GM19395 (cell line): ENCODE data around the gene BUB1B.
"Not testable (repeated sequence)": the region's sequence is repeated elsewhere in the genome, so short reads cannot be mapped to it uniquely, and the experiment has no call there.

ENCODE experiments used
- ATAC-seq: cut with Tn5 transposase; IDR thresholded peaks from one replicate; pipeline ENCODE4 v1.9.1; 2021; ENCODE audit warnings: mild to moderate bottlenecking, moderate library complexity; ENCODE audit not compliant: unreplicated experiment

The BUB1B gene, protein sequence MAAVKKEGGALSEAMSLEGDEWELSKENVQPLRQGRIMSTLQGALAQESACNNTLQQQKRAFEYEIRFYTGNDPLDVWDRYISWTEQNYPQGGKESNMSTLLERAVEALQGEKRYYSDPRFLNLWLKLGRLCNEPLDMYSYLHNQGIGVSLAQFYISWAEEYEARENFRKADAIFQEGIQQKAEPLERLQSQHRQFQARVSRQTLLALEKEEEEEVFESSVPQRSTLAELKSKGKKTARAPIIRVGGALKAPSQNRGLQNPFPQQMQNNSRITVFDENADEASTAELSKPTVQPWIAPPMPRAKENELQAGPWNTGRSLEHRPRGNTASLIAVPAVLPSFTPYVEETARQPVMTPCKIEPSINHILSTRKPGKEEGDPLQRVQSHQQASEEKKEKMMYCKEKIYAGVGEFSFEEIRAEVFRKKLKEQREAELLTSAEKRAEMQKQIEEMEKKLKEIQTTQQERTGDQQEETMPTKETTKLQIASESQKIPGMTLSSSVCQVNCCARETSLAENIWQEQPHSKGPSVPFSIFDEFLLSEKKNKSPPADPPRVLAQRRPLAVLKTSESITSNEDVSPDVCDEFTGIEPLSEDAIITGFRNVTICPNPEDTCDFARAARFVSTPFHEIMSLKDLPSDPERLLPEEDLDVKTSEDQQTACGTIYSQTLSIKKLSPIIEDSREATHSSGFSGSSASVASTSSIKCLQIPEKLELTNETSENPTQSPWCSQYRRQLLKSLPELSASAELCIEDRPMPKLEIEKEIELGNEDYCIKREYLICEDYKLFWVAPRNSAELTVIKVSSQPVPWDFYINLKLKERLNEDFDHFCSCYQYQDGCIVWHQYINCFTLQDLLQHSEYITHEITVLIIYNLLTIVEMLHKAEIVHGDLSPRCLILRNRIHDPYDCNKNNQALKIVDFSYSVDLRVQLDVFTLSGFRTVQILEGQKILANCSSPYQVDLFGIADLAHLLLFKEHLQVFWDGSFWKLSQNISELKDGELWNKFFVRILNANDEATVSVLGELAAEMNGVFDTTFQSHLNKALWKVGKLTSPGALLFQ

DNA sequence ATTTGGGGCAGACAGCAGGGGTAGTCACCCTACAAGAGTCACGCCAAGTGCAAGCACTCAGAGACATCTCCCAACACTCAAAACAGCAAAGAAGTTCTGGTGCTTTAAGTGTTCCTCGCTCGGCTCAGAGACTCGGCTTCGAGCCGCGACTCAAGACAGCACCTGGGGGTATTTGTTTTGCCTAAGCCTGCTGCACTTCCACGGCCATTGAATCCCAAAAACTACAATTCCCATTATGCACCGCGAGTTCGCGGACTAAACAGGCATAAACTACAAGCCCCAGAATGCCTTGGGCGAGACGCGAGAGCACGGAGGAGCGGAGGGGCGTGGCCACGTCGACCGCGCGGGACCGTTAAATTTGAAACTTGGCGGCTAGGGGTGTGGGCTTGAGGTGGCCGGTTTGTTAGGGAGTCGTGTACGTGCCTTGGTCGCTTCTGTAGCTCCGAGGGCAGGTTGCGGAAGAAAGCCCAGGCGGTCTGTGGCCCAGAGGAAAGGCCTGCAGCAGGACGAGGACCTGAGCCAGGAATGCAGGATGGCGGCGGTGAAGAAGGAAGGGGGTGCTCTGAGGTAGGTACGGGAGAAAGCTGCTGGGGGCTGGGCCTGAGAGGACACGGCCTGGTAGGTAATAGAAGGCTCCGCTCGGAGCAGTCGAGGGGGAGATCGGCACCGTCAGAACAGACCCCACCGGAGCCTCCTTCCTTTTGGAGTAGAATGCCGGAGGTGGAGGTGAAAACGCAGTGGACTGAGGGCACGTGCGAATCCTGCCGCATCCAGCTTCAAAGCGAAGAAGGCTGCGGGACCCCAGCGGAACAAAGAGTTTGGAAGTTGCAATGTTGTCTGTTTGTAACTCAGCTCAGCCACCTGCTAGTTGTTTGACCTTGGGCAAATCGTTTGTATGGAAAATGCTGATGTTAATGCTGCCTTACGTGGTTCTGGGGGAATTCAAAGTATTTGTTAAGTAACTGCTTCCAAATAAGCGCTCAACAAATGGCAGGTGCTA lies at the start of gene BUB1B:
TSS of gene BUB1B (plus strand) at position 381 of the 1,000 bp plus-strand sequence. CDS start at position 533, 152 bp downstream.
- peak; percentile 86 for ATAC-seq

- no peak for ATAC-seq
Observed at GRCh38 chr15:40111888-40112287, 49.0 kb upstream of the BUB1B start.

DNA sequence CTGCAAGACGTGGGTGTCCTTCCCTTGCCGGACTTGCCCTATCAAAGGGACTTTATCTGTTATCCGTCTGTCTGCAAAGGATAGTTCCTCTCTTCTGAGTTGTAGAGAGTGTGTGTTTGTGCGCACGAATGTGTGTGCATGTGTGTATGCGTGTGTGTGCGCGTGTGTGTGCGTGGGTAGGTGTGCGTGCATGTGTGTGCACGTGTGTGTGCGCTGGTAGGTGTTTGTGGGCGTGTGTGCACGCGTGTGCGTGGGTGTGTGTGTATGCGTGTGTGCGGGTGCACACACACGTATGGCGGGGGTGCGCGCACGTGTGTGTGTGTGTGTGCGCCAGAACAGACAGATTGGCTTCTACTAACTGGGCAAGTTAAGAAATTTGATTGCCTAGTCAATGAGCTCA lies 48.1 kb upstream of the BUB1B start:
- ATAC-seq = no peak

GRCh38 chr15:40114218-40114617 lies 46.7 kb upstream of the BUB1B start:
- ATAC-seq = no peak

DNA sequence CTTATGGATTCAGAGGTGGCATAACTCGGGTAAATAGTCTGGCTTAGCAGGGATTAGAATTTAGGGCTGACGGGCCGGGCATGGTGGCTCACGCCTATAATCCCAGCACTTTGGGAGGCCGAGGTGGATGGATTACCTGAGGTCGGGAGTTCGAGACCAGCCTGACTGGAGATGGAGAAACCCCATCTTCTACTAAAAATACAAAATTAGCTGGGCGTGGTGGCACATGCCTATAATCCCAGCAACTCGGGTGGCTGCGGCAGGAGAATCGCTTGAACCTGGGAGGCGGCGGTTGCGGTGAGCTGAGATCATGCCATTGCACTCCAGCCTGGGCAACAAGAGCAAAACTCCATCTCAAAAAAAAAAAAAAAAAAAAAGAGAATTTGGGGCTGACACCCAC lies 45.8 kb upstream of the BUB1B start:
- not testable (repeated sequence) for ATAC-seq

GRCh38 chr15:40115670-40116093 lies 45.2 kb upstream of the BUB1B start:
- peak; percentile 92 for ATAC-seq

GRCh38 chr15:40118473-40118872 lies 42.4 kb upstream of the BUB1B start:
- no peak for ATAC-seq

DNA sequence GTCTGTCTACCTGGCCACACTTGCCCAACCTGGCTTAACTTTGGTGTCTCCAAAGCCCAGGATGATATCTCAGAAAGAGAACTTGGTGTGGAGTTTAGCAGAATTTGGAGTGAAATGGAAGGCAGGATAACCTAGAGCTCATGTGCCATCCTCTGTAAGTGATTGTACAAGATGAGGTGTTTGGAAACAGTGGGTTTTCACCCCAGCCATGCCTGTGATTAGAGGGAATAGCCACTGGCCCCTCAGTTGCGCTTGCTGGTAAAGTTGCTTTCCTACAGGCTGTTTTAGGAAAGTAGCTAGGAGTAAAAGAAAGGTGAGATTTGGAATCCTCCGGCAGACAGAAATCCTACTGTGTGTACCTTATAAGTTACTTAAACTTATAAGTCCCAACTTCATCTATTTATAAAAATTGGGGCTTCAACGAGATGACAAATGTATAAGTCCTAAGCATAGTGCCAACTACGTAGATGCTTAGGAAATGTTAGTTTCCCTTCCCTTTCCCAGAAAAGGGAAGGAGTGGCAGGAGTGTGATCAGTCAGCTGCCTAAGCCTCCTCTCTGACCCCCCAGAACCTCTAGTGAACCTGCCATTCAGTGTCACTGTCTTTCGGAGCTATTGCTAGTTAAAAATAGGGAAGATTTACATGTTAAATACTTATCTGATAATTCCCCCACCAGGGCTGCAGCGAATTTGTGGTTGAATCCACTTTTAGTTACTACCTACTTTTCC lies 38.8 kb upstream of the BUB1B start:
- ATAC-seq = no peak

DNA sequence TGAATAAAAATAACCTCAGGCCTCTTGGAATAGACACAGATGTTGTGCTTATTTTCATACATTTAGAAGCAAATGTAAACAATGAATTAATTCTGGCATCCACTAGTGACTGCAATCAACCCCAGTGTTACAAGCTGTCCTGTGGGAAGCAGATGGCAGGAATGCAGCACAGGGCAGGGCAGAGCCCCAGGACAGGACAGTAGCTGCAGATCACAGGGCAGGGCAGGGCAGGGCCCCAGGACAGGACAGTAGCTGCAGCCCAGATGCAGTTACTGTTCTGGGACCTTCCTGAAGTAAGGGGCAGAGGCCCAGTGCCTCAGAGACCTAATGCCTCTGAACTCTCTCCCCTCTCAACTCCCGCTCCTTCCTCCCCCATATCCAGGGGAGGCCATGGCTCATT lies 37.9 kb upstream of the BUB1B start:
- ATAC-seq = not testable (repeated sequence)

DNA sequence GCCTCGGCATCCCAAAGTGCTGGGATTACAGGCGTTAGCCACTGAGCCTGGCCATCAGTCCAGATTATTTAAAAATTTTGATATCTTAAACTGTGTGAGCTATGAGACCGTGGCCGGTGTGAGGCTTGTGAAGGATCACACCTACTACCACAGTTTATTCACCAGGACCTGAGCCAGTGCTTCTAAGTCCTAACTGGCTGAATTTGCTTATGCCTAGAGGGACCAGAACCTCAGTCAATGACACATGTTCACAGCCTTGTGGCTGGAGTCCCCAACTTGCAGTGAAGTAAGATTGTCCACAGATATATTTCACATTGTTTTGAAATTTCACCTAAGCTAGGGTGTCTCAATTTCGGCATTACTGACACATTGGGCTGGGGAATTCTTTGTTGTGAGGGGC lies 37.0 kb upstream of the BUB1B start:
- not testable (repeated sequence) for ATAC-seq

DNA sequence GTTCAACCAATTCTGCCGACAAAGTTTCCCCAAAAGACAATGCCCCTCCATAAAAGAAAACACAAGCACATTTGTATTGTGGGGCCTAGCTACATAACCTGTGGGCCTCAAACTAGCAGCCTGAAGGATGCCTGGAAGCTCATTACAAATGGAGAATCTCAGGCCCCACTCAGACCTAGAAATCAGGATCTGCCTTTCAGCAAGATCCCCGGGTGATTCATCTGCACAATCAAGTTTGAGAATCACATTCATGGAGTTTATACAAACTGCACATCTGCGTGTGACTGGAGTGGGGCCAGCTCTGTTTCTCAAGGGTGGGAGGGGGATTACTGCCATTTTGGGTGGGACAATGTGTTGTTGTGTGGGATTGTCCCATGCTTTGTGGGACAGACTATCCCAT lies 36.5 kb upstream of the BUB1B start:
- ATAC-seq = not testable (repeated sequence)

GRCh38 chr15:40124807-40125285 lies 36.0 kb upstream of the BUB1B start:
- ATAC-seq = not testable (repeated sequence)

DNA sequence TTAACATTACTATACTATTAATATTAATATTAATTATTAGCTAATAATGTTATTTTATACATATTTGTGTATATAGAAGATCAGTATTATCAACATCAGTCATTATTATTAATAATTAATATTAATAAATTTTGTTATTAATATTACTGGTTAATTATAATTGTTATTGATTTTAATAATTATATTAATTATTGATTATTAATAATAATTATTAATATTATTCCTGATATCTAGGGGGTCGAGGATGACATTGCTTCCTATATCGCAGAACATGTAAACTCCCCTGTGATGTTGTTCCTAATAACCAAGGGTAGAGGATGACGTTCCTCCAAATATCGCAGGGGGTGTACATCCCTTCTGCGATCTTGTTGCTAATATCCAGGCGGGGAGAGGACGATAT lies 34.9 kb upstream of the BUB1B start:
- no peak for ATAC-seq

- ATAC-seq = no peak
Observed at GRCh38 chr15:40128766-40129660, 31.9 kb upstream of the BUB1B start.

DNA sequence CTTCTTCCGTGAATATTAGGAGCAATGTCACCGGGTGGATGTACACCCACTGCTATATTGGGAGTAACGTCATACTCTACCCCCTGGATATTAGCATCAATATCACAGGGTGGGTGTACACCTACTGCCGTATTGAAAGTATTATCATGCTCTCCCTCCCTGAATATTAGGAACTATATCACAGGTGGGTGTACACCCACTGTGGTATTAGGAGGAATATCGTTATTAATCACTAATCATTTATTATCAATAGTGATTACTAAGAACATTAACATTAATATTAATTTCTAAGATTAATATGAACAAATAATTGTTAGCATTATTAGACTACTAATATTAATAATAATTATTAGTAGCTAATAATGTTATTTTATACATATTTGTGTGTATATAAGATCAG lies 30.8 kb upstream of the BUB1B start:
- ATAC-seq = no peak

DNA sequence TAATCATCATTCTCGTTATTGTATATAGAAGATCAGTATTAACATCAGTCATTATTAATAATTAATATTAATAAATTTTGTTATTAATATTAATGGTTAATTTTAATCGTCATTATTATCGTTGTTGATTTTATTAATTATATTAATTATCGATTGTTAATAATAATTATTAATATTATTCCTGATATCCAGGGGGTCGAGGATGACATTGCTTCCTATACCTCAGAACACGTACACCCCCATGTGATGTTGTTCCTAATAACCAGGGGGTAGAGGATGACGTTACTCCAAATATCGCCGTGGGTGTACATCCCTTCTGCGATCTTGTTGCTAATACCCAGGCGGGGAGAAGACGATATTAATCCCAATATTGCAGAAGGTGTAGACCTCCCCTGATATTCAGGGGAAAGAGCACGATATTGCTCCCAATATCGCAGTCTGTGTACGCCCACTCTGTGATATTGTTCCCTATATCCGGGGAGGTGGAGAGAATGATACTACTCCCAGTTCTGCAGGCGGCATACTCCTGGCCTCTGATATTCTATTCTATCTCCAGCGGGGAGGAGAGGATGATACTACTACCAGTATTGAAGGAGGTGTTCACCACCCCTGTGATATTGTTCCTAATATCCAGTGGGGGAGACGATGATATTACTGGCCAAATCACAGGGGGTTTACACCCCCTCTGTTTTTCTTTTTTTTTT lies 29.9 kb upstream of the BUB1B start:
- no peak for ATAC-seq

DNA sequence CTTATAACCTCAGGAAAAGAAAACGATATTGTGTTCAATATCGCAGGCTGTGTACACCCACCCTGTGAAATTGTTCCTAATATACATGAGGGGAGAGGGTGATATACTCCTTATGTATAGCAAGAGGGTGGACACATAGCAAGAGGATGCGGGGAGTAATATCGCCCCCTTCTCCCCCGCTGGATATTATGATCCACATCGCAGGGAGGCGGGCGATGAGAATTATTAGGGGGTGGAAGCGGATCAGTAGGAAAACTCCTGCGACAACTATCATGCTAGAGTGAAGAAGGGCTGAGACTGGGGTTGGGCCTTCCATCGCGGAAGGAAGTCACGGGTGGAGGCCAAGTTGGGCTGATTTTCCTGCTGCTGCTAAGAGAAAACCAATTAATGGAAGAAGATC lies 27.3 kb upstream of the BUB1B start:
- no peak for ATAC-seq

- no peak for ATAC-seq
Observed at GRCh38 chr15:40134885-40135284, 26.0 kb upstream of the BUB1B start.
